ENCODE results near the gene CNTNAP2.

GRCh38 chr7:147869456-147869855 is 1752.9 kb downstream of the CNTNAP2 start:
- no peak for TF ChIP-seq POLR2A (IDR thresholded peaks at IDR 0.05)
- TF ChIP-seq, protein P1, sequence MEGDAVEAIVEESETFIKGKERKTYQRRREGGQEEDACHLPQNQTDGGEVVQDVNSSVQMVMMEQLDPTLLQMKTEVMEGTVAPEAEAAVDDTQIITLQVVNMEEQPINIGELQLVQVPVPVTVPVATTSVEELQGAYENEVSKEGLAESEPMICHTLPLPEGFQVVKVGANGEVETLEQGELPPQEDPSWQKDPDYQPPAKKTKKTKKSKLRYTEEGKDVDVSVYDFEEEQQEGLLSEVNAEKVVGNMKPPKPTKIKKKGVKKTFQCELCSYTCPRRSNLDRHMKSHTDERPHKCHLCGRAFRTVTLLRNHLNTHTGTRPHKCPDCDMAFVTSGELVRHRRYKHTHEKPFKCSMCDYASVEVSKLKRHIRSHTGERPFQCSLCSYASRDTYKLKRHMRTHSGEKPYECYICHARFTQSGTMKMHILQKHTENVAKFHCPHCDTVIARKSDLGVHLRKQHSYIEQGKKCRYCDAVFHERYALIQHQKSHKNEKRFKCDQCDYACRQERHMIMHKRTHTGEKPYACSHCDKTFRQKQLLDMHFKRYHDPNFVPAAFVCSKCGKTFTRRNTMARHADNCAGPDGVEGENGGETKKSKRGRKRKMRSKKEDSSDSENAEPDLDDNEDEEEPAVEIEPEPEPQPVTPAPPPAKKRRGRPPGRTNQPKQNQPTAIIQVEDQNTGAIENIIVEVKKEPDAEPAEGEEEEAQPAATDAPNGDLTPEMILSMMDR (IDR thresholded peaks at IDR 0.05), result no peak
